Hepatocyte (in vitro differentiated cells): Measurements from ENCODE around the gene LRRC63.

Experiments used
- CTCF ChIP-seq: fragments of 200-600 bp; sonication (generic); IDR thresholded peaks from 2 replicates; pipeline ENCODE4 v1.5.1; 2016; ENCODE audit warnings: antibody characterized with exemption, mild to moderate bottlenecking; ENCODE audit not compliant: poor library complexity
- EZH2 ChIP-seq: fragments of 200-600 bp; sonication (generic); IDR thresholded peaks from 2 replicates; pipeline ENCODE4 v1.6.1; 2016; ENCODE audit warnings: antibody characterized with exemption, mild to moderate bottlenecking, borderline replicate concordance
- EZH2phosphoT487 ChIP-seq: fragments of 200-600 bp; sonication (generic); IDR thresholded peaks from one replicate; pipeline ENCODE4 v1.6.1; 2018; ENCODE audit warnings: antibody characterized with exemption, mild to moderate bottlenecking, low read depth, moderate library complexity; ENCODE audit not compliant: unreplicated experiment, severe bottlenecking

DNA sequence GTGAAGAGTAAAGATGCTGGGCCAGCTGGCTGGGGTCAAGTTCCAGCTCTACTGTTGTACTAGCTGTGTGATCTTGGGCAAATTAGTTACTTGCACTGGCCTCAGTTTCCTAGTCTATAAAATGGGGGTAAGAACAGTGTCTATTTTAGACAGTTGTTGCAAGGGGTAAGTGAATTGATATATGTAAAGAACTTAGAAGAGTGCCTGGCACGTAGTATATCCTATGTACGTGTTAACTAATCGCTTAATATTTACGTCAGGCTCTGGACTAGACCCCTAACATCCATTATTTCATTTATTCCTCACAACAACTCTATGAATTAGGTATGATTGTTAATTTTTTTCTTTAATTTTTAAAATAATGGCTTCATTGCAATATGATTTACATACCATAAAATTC is 26.1 kb upstream of the LRRC63 start:
- no peak for TF ChIP-seq CTCF
- TF ChIP-seq EZH2phosphoT487: no peak
- TF ChIP-seq EZH2: no peak
